Measurements from ENCODE around the gene ACTRT3.

GRCh38 chr3:169787791-169788190, 18.4 kb upstream of the ACTRT3 start:
- no peak for TF ChIP-seq POLR2A (IDR thresholded peaks at IDR 0.05)
- TF ChIP-seq CTCF (IDR thresholded peaks at IDR 0.05) = no peak
